Measurements from ENCODE around the gene RPP14.

- TF ChIP-seq CTCF (IDR thresholded peaks at IDR 0.05; ENCODE audit: low read depth, low read length) = no peak
- no peak for TF ChIP-seq POLR2A (IDR thresholded peaks at IDR 0.05; ENCODE audit: extremely low read depth, insufficient read length)
- no peak for TF ChIP-seq MYC (IDR thresholded peaks at IDR 0.05; ENCODE audit: low read depth, low read length)
Measured at GRCh38 chr3:58333206-58334012, 27.4 kb downstream of the RPP14 start.

Measured in NB4 (cell line).